ENCODE data around the gene SUCO.

- TF ChIP-seq CTCF (IDR thresholded peaks at IDR 0.05) (no peak), POLR2AphosphoS5 (IDR thresholded peaks at IDR 0.05) (no peak), POLR2A (IDR thresholded peaks at IDR 0.05; ENCODE audit: low read depth) (no peak), EP300 (IDR thresholded peaks at IDR 0.05) (no peak)
Measured at GRCh38 chr1:172638885-172639831, 106.2 kb downstream of the SUCO start.

All from esophagus muscularis mucosa (tissue), 4 donors.